Activated CD4-positive, alpha-beta T cell treated with anti-CD3 and anti-CD28 coated beads, Interleukin-10, Interleukin-2, amounts not matched to agents 100 ng/mL and 50 ng/mL, durations not matched to agents 16 hours and 8 hours (primary cell): ENCODE results near the gene SVOP.
"Not testable (repeated sequence)": the region's sequence is repeated elsewhere in the genome, so short reads cannot be mapped to it uniquely, and the experiment has no call there.

Experiments
- DNase-seq: peaks from one replicate; pipeline ENCODE4 v3.0.0-alpha.2; 2020

Gene SVOP, protein sequence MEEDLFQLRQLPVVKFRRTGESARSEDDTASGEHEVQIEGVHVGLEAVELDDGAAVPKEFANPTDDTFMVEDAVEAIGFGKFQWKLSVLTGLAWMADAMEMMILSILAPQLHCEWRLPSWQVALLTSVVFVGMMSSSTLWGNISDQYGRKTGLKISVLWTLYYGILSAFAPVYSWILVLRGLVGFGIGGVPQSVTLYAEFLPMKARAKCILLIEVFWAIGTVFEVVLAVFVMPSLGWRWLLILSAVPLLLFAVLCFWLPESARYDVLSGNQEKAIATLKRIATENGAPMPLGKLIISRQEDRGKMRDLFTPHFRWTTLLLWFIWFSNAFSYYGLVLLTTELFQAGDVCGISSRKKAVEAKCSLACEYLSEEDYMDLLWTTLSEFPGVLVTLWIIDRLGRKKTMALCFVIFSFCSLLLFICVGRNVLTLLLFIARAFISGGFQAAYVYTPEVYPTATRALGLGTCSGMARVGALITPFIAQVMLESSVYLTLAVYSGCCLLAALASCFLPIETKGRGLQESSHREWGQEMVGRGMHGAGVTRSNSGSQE

DNA sequence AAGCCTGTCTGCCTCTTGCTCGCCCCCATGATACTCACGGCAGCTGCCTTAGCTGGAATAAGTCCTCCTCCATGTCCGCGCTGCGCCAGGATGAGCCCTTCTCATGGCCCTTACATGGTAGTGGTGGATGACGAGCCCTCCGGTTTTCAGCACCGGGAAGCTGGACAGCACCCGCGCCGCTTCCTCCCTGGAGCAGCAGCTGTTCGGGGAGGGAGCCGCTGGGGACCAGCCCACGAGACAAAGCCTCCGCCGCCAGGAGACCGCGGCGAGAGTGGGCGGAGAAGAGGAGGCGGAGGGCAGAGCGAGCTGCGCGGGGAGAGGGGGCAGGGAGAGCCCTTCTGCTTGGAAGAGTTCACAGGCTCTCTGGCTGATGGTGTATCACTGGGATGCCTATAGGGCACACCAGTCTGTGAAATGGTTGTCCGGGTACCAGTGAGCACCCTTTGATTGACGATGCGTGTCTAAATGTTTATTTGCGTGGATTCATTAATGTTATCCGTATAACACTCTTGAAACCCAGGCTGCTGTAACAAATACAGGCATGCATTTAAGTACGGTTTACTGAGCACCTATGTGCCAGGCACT is at the start of gene SVOP:
SVOP (minus strand) TSS at position 273 of the 585 bp plus-strand sequence; CDS start at position 73, 200 bp downstream.
- DNase-seq, result peak; percentile 23

DNA sequence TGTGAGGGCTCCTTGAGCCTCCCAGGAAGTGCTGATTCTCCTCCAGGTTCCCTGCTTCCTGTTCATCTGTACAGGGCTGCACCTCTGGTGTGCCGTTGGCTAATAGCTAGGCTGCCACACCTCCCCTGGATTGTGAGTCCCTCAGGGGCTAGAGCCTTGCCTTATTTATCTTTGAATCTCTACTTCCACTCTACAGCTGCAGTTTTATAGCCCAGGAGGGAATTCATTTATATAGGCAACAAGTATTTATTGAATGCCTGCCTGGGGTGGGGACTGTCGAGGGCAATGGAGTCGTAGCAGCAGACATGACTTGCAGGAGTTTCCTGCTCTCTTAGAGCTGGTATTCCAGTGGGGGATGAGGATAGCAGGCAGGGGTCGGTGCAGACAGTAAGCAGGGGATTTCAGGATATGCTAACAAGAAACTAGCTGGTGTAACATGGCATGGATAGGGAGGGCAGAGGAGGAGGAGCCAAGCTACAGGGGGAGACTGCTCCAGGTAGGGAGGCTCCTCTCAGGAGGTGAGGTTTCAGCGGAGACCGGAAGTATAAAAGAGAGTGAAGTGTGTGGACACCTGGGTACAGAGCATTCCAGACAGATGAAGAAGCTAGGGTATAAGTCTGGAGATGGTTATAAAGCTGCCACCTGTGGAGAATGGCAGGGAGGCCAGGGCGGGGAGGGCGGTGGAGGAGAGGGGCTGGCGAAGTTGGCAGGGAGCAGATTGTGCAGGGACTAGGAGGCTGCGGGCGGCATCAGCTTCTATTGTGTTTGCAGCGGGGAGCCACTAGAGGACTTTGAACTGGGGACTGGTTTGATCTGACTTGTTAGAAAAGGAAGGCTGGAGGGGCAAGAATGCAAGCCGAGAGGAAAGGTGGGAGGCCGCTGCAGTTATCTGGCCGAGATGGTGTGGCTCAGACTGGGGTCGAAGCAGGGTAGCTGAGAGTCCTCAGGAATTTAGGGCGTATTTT is 48.7 kb upstream of the SVOP start:
- no peak for DNase-seq

DNA sequence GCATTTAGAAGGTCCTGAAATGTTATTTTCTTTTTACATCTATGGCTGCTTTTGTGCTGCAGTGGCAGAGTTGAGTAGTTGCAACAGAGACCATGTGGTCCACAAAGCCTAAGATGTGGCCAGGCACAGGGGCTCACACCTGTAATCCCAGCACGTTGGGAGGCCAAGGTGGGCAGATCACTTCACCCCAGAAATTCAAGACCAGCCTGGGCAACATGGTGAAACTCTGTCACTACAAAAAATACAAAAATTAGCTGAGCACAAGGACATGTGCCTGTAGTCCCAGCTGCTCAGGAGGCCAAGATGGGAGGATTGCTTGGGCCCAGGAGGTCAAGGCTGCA is 45.0 kb upstream of the SVOP start:
- DNase-seq, result no peak

DNA sequence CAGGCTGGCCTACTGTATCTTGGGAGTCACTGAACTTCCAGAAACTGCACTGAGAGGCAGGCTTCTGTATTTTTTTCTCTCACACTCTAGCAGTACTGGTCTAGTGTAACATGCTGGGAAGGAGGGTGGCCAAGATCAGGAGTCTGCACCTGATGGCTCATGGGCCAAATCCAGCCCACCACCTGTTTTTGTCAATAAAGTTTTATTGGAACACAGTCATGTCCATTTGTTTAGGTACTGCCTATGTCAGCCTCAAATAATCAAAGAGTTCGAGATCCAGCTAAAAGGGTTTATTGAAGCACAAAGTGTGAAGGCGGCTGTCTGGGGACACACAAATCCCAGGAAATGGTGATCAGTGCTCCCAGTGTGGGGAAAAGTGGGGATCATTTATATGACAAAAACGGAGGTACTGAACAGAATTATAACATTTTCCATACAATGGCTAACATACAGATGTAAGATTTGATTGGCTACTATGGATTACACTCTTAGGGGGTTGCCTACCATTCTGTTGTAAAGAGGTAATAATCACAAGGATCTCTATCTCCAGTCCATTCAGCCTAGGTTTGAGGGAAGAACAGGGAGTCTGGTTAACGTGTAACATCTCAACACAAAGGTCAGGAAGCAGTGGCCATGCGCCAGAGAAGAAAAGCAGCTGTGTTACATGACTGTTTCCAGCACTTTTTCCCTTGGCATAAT is 44.4 kb upstream of the SVOP start:
- DNase-seq, result no peak

DNA sequence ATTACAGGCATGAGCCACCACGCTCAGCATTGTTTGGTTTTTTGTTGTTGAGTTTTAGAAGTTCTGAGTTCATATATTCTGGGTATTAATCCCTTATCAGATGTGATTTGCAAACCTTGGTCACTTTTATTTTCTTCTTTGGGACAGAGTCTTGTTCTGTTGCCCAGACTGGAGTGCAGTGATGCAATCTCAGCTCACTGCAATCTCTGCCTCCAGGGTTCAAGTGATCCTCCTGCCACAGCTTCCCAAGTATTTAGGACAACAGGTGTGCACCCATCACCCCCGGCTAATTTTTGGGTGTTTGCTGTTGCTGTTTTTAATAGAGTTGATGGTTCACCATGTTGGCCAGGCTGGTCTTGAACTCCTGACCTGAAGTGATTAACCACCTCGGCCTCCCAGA is 43.3 kb upstream of the SVOP start:
- no peak for DNase-seq

DNA sequence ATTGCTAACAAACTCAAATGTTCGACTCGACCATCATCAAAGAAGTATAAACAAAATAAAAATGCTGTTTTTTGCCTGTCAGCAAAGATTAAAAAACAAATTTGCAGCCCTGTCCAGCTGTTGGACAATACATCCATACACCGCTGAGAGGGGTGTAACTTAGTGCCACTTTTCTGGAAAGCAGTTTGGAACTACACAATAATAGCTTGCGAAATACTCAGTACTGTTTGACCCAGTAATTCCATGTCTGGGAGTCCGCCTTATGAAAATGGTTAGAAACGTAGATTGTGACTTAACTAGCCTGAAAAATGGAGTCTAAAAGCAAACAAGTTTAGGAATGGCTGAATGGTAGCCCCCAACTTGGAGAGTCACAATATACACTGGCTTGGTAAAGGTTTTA is 37.9 kb upstream of the SVOP start:
- no peak for DNase-seq

DNA sequence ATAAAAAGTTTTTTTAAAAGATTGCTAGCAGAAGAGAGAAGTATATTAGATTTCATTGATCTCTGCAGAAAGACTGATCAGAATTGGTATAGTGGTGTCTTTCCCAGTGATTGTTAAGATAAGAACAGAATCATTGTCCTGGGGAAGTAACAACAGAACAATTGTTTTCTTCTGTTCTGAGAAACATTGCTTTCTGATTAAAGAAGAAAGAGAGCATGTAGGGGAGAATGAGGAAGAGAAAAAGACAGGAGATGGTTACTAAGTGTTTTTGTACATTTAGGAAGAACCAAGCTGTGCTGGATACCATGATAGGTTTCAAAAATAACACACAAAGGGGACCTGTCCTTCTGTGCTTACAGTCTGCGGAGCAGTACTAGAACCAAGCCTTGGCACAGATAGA is 36.5 kb upstream of the SVOP start:
- no peak for DNase-seq

DNA sequence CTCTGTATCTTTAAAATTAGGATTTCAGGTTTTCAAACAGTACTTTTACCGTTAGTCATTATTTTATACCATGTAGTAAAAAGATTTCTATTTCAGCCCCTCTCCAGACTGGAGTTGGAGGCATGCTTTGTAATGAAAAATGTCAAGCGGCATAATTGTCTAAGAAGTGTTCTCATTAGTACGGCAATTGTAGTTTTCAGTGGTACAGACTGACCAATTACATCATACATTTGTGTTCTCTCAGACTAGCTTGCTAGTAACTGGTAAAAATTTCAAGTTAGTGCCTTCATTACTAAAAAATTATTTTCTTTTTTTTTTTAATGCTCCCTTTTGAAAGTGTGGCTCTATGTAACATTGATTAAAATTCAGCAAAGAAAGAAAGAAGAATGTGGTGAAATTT is 36.0 kb upstream of the SVOP start:
- no peak for DNase-seq

DNA sequence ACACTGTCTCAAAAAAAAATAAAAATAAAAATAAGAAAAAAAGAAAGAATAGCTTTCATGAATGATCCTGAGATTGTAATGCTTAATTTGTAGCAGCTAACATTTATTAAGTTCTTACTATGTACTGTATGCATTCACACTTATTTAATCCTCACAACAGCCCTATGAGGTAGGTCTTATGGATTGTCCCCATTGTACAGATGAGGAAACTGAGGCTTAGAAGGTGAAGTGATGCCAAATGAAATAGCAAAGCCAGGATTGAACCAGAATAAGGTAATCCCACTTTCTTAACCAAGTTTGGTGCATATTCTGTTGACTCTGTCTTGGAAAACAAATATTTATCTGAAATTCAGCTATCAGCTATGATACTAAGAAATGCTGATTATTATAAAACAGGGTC is 33.7 kb upstream of the SVOP start:
- DNase-seq, result no peak

DNA sequence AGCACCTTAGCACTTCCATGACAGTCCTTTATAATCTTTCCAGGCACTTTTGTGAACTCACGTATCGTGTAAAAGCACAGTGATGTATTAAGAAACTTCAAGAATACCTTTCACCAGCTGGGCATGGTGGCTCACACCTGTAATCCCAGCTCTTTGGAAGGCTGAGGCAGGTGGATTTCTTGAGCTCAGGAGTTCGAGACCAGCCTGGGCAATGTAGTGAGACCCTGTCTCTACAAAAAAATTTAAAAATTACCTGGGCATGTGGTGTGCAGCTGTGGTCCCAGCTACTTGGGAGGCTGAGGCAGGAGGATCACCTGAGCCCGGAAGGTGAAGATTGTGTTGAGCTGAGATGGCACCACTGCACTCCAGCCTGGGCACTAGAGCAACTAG is 33.3 kb upstream of the SVOP start:
- not testable (repeated sequence) for DNase-seq

DNA sequence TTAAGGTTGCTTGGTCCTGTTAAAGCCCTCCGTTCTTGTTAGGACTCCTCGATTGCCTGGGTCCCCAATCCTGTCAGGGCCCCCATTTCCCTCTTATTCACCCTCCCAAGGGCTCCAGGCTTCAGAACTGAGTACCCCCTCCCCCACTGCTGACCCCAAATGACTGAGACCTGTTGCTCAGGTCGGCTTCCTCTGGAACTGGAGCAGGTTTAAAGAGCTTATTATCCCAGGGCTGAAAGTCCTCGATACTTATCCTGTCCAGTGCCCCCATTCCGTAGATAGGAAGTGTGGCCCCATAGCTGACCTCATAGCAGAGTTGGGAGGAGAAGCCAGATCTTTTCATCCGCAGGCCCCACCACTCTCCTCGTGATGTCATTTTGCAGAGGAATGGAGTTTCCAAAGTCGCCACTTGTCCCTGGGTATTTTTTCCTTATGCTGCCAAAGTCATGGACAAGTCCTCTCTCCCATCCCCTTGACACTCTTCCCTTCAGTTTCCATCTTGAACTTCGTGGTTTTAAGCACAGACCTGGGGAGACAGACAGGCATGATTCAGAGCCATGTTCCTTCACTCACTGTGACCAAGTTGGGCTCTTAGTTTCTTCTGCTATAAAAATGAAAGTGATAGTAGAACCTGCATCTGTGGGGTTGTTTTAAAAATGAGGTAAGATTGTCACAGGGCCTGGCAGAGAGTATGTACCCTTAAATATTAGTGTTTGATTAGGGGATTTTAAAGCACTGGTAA is 32.7 kb upstream of the SVOP start:
- DNase-seq, result peak; percentile 69

DNA sequence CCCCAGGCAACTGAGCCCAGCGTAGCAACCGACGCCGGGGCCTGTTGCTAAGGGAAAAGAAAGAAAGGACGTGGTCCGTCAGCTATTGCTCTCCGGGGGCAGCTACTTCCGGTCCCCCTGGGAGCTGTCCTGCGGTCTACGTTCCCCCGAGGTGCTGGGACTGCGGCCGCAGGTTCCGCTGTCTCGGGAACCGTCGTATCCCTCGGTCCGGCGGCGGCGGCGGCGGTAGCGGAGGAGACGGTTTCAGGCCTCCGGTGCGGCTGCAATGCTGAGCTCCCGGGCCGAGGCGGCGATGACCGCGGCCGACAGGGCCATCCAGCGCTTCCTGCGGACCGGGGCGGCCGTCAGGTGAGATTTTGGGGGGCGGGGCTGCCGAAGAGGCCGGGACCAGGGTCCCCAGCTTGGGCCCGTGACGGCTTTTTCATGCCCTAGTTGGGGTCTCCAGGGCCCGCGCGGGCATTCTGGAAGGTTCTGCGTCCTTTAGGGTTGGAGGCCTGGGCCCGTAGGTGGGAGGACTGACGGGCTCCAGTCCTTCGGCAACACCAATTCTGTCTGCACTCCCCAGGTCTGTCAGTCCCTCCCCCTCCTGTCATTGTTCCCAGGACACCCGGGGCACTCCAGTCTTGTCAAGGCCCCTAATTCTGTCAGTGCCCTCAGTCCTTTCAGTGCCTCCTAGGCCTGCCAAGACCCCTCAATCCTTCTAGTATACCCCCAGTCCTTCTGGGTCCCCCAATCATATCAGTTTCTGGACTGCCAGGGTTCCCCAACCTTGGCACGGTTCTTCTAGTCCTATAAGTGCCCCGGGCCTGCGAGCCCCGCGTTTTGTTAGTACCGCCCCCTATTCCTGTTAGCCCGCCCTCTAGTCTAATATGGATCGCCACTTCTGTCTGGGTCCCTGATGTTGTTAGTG is 31.8 kb upstream of the SVOP start, which contains the start of gene USP30:
USP30 (plus strand) TSS at position 163 of the 910 bp plus-strand sequence; CDS start at position 266, 103 bp downstream.
- peak; percentile 85 for DNase-seq

DNA sequence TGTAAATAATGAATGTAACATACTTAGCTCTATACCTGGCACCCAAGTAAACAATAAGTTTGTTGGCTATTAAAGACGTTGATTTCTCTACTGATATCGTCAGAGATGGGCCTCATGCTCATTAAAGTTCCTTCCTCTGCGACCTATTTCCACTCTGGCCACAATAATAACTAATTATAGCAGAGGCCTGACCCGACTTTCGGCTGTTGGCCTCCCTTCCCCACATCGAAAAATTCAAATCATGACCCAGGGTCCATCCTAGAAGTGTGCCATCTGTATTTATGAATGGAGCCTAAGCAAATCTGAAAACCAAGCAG is 31.2 kb upstream of the SVOP start:
- DNase-seq, result no peak

DNA sequence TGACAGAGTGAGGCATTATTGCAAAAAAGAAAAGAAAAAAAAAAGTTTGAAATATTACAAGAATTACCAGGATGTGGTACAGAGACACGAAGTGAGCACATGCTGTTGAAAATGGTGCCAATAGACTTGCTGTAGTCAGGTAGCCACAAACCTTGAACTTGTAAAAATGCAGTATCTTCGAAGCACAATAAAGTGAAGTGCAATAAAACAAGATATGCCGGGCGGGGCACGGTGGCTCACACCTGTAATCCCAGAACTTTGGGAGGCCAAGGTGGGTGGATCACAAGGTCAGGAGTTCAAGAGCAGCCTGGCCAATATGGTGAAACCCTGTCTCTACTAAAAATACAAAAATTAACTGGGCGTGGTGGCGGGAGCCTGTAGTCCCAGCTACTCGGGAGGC is 28.9 kb upstream of the SVOP start:
- DNase-seq, result not testable (repeated sequence)

DNA sequence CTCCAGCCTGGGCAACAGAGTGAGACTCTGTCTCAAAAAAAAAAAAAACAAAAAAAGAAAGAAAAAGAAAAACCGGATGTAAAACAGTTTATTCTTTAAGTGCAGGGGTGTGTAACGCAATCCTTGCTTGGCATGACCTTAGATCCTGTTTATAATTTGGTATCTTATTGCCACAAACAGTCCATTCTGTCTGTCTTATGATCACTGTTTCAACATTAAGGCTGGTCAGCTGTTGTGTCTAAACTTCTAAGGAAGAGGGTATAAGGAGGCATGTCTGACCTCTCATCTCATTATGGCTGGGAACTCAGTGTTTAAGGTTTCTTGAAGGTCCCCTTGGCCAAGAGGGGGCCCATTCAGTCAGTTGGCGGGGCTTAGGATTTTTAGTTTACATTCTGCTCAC is 27.8 kb upstream of the SVOP start:
- DNase-seq, result not testable (repeated sequence)

DNA sequence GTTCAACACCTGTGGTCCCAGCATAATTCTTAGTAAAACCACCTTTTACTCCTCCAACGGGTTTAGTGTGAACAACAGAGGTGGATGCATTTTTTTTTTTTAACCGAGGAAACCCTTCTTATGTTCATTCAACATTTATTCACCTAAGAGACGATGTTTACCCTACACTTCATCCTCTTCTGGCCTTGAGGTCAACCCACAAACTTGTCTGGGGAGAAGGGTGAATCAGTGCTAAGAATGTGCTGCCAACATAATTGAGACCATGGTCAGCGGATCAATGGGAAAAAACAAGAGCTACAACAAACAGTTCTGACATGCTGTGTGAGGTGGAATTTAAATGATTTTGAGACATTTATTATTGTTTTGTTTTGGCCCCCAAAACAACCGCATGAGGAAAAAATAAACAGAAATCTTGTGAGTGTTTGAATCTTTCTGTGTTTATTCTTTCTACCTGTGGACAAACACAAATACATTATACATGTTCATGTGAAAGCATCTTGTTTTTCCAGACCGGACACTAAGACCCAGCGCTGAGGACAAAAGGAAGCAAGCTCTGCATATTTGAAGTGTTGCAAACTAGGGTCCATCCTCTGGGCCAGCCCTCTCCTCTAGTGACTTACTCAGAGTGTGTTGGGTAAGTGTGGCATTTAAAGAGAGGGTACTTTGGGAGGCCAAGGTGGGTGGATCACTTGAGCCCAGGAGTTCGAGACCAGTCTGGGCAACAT is 26.4 kb upstream of the SVOP start:
- no peak for DNase-seq

DNA sequence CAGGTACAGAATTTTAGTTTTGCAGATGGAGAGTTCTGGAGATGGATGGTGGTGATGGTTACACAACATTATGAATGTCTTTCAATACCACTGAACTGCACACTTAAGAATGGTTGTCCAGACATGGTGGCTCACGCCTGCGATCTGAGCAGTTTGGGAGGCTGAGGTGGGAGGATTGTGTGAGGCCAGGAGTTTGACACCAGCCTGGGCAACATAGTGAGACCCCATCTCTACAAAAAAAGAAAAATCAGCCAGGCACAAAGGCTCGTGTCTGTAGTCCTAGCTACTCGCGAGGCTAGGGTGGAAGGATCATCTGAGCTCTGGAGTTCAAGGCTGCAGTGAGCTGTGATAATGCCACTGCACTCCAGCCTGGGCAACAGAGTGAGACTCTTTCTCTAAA is 23.4 kb upstream of the SVOP start:
- DNase-seq, result no peak

DNA sequence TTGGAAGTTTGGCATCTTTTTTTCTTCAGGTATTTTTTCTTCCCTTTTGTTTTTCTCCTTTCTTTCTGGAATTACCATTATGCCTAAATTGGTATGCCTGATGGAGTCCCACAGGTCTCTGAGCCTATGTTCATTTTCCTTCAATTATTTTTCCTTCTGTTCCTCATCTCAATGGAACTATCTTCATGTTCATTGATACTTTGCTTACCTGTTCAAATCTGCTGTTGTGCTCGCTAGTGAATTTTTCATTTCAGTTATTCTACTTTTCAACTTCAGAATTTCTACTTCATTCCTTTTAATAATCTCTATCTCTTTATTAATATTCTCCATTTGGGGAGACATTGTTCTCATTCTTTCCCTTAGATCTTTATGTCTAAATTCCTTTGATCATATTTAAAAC is 16.1 kb upstream of the SVOP start:
- no peak for DNase-seq

DNA sequence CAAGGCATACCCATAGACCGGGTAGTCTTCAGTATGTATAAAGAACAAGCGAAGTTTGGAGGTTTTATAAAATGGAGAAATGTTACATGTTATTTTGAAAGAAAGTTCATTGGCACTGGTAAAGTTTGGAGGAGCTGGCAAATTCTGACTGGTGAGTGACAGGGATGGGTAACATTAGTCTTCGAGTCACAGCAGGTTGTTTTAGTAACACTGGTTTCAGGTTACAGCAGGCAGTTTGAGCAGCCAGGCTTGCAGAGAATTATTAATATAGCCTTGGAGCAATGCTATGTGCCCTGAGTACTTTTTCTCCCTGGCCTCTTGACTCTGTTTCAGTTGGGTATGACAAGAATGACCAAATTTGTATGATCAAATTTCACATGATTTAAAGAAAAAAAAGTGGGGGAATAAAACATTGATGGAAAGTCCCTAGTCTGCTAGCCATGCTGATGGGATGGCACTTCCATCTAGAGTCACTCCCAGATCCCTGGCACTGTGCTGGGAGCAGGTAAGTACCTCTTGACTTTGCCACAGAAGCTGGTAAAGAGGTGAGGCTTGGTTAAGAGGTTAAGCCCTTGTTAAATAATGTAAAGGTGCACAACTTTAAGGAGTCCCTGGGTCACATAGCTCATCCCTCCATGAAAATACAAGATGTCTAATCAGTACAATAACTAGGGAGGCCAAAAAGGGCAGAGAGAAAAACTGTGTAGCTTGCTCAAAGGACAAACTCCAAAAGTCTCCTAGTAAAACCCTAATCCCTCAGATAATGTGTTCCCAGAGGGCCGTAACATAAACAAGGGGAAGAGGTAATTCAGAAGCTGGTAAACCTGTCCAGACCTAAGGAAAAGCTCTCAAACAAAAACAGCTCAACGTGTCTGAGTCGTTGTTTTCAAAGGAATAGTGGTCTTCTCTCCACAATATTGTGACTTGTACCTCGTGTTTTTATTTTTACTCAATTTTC is 12.7 kb upstream of the SVOP start:
- DNase-seq, result no peak
